GM12878 (cell line): ENCODE results near the gene GLO1. TPM values are rescaled to one million over a fixed set of nuclear protein-coding genes. Genes with fewer than 3 reads are reported as not detected.

Experiments
- ATAC-seq: fragments of 200-7000 bp; cut with Tn5 transposase; 3 replicates; pipeline ENCODE4 v1.9.1; 2020; ENCODE audit warnings: mild to moderate bottlenecking, moderate library complexity
- BruUV-seq: library from RNA; stranded (reverse); fragments of 400-500 nt; replicated peaks from 2 replicates; lab custom pipeline; 2021; lab: Mats Ljungman, UMichigan
- CTCF ChIA-PET: fragments of 300-600 bp; sonication (Branson Sonifier 250); formaldehyde crosslinking; extraction: SDS; loops from one replicate; lab custom pipeline; 2021; ENCODE audit warnings: inconsistent platforms; lab: Yijun Ruan, JAX
- POLR2A ChIA-PET: fragments of 350-600 bp; formaldehyde crosslinking; extraction: SDS; loops from one replicate; lab custom pipeline; 2021; ENCODE audit warnings: inconsistent platforms; lab: Charles Lee
- RAD21 ChIA-PET: fragments of 300-600 bp; sonication (Branson Sonifier 250); formaldehyde crosslinking; loops from one replicate; lab custom pipeline; 2023; ENCODE audit warnings: antibody characterized with exemption; ENCODE audit not compliant: unreplicated experiment; lab: Charles Lee
- SMC1A ChIA-PET: fragments of 300-600 bp; sonication (Branson Sonifier 250); formaldehyde crosslinking; loops from one replicate; lab custom pipeline; 2023; ENCODE audit not compliant: unreplicated experiment, uncharacterized antibody; lab: Charles Lee
- DNase-seq: peaks from one replicate; pipeline ENCODE4 v3.0.0-alpha.2; 2011; ENCODE audit warnings: low read depth, low spot score
- FAIRE-seq: peaks from 3 replicates; lab custom pipeline; 2011; peaks lifted over from hg19 to GRCh38; lab: Jason Lieb, UNC
- H2AFZ ChIP-seq: 2 replicates; pipeline ENCODE4 v1.6.0; 2011; ENCODE audit warnings: low read depth, low read length, control low read depth; ENCODE audit not compliant: control insufficient read depth
- H3K27ac ChIP-seq: 2 replicates; pipeline ENCODE4 v1.5.1; 2011; ENCODE audit warnings: control low read depth; ENCODE audit not compliant: control insufficient read depth, insufficient read depth
- H3K27me3 ChIP-seq, 2 experiments: replicated peaks in 1 of 2; 2 replicates each; pipeline versions ENCODE4 v1.6.0 to v1.6.1; 2011; ENCODE audit warnings: low read length in 1 of 2; ENCODE audit not compliant: control insufficient read depth in 2 of 2, insufficient read depth in 2 of 2
- H3K36me3 ChIP-seq, 2 experiments: 2 replicates each; pipeline ENCODE4 v1.5.1; 2011; ENCODE audit warnings: low read length in 1 of 2; ENCODE audit not compliant: control insufficient read depth in 2 of 2, insufficient read depth in 2 of 2
- H3K4me1 ChIP-seq: 2 replicates; pipeline ENCODE4 v1.6.1; 2011; ENCODE audit warnings: mild to moderate bottlenecking, low read length, moderate library complexity, mixed read lengths; ENCODE audit not compliant: control insufficient read depth, insufficient read depth
- H3K4me2 ChIP-seq: 2 replicates; pipeline ENCODE4 v1.6.0; 2011; ENCODE audit warnings: control low read depth; ENCODE audit not compliant: control insufficient read depth, insufficient read depth
- H3K4me3 ChIP-seq: fragments of 200-600 bp; sonication (generic); 2 replicates; pipeline ENCODE4 v1.5.1; 2016
- H3K79me2 ChIP-seq: 2 replicates; pipeline ENCODE4 v1.6.0; 2011; ENCODE audit warnings: low read length; ENCODE audit not compliant: control insufficient read depth, insufficient read depth
- H3K9ac ChIP-seq: 2 replicates; pipeline ENCODE4 v1.8.0; 2011; ENCODE audit warnings: low read length, control low read depth, mixed read lengths; ENCODE audit not compliant: control insufficient read depth, insufficient read depth
- H3K9me3 ChIP-seq: replicated peaks from 3 replicates; pipeline ENCODE4 v1.5.1; 2011; ENCODE audit warnings: mild to moderate bottlenecking, low read length; ENCODE audit not compliant: control insufficient read depth, insufficient read depth
- H4K20me1 ChIP-seq: 2 replicates; pipeline ENCODE4 v1.6.0; 2011; ENCODE audit not compliant: control insufficient read depth, insufficient read depth
- CEBPZ ChIP-seq: fragments of 150-350 bp; IDR thresholded peaks from 2 replicates; pipeline ENCODE4 v1.6.1; 2016; ENCODE audit warnings: low read depth, low read length
- CTCF ChIP-seq, 3 experiments: IDR thresholded peaks in 2 of 3; conservative IDR thresholded peaks in 1 of 3; 2 replicates each; pipeline ENCODE4 v1.5.1; 2011; ENCODE audit warnings: low read depth in 3 of 3, low read length in 3 of 3, mild to moderate bottlenecking in 3 of 3, control low read depth in 2 of 3, moderate library complexity in 2 of 3, inconsistent platforms in 1 of 3, mixed read lengths in 1 of 3; ENCODE audit not compliant: control insufficient read depth in 2 of 3, insufficient read depth in 1 of 3; ENCODE audit errors: extremely low read depth in 1 of 3
- WGBS: methylation state at CpG from one replicate; pipeline ENCODE4 v1.1.6; 2016; ENCODE audit warnings: low lambda C conversion rate; ENCODE audit not compliant: insufficient replicate concordance, insufficient coverage; ENCODE audit errors: missing lambda C conversion rate; 5-methylcytosine and 5-hydroxymethylcytosine counted together
- in situ Hi-C: fragments of 300-500 bp; cut with MboI; formaldehyde crosslinking; loops from 9 replicates; pipeline ENCODE4 v1.14.3; 2018; ENCODE audit warnings: mixed read lengths
- intact Hi-C: fragments of 100-400 bp; cut with micrococcal nuclease; formaldehyde crosslinking; loops from one replicate; pipeline ENCODE4 v1.14.2; 2022; ENCODE audit not compliant: unreplicated experiment
- polyA plus RNA-seq, 11 experiments: library from polyadenylated mRNA; depleted of rRNA in 4 of 11; unstranded in 6 of 11; stranded (reverse) in 5 of 11; fragments of >200 nt; fragmentation: Nextera tagmentation in 4 of 11; fragmentation: Illumina TruSeq in 1 of 11; extraction: Ambion mirVana in 4 of 11; extraction: Trizol in 1 of 11; gene quantifications; 1 replicate in 1 of 11; 2 replicates in 10 of 11; pipeline versions ENCODE4 v1.2.1 to v1.2.3, GENCODE V29; 2011 to 2016; ENCODE audit warnings: inconsistent platforms in 2 of 11, missing spikeins in 2 of 11, low read depth in 1 of 11
- total RNA-seq, 4 experiments: library from RNA; depleted of rRNA in 3 of 4; stranded (reverse); fragments of >200 nt in 3 of 4; fragmentation: Illumina TruSeq in 1 of 4; extraction: Trizol in 1 of 4; gene quantifications; 2 replicates each; pipeline versions ENCODE4 v1.2.1 to v1.2.3, GENCODE V29; 2013 to 2021

The GLO1 gene
- total and polyA plus RNA-seq, 10 of the 15 experiments (the other 5 are each of a cell fraction or from before 2014, with no cell fraction given): 105 to 227 (median 150) TPM

GRCh38 chr6:38739532-38739931 is 36.6 kb upstream of the GLO1 start:
- Histone ChIP-seq H3K4me1 (no peaks in the 10 kb centered on the region), H3K79me2 (no peaks in the 10 kb centered on the region), H3K4me2 (no peak overlapping the region), H3K27ac (no peak overlapping the region), H2AFZ (no peak overlapping the region), H3K9ac (no peak overlapping the region), H3K27me3 (peaks cover 0 to 4% of the 10 kb centered on the region in 2 experiments; a peak in 1 of 4 replicates), H3K9me3 (no peaks in the 10 kb centered on the region; the same call in 2 of the 3 replicates), H3K36me3 (no peaks in the 10 kb centered on the region), H3K4me3 (no peak overlapping the region), H4K20me1 (no peaks in the 10 kb centered on the region)
- TF ChIP-seq CEBPZ: no peak
- TF ChIP-seq CTCF (IDR thresholded peaks at IDR 0.05 in 2 of 3, conservative IDR thresholded peaks at IDR 0.05 in 1 of 3; ENCODE audit: control insufficient read depth in 2 of 3, extremely low read depth in 1 of 3, insufficient read depth in 1 of 3, low read depth in 3 of 3, low read length in 3 of 3): peak in 1 of 3 experiments; percentile 37; a peak in 2 of 6 replicates
- intact Hi-C loops: no loop called here
- WGBS: 65% methylated on average over 5 of the region's 5 CpGs
- in situ Hi-C loops: no loop called here
- FAIRE-seq: no peak
- no peak for ATAC-seq
- ChIA-PET SMC1A (no interaction called here), POLR2A (no interaction called here), RAD21 (no interaction called here), CTCF (interaction anchor here (1.1 kb wide), 1 partner anchor 9 kb away, joined by 3 read pairs; no protein-coding TSS in a partner anchor)
- BruUV-seq: no TSS peak
- DNase-seq: no peak
